Stimulated activated CD4-positive, alpha-beta T cell treated with anti-CD3 and anti-CD28 coated beads, TNF-alpha, amount 100 ng/mL, for 4 hours (primary cell): Measurements from ENCODE around the gene TEX264.

Experiments
- DNase-seq, 3 experiments: peaks; one replicate each; pipeline ENCODE4 v3.0.0-alpha.2; 2020; ENCODE audit warnings: low read depth in 3 of 3

The TEX264 gene

GRCh38 chr3:51692980-51693395 lies 21.9 kb downstream of the TEX264 start:
- no peak for DNase-seq

- no peak for DNase-seq
Observed at GRCh38 chr3:51696954-51697353, 25.9 kb downstream of the TEX264 start.

GRCh38 chr3:51698209-51698608 lies 27.2 kb downstream of the TEX264 start:
- DNase-seq, result no peak

- DNase-seq, result no peak
Observed at GRCh38 chr3:51700403-51700802, 29.4 kb downstream of the TEX264 start.

- no peak for DNase-seq
Observed at GRCh38 chr3:51702156-51702555, 31.1 kb downstream of the TEX264 start.

GRCh38 chr3:51703068-51703760 lies 32.2 kb downstream of the TEX264 start:
- DNase-seq, result no peak

GRCh38 chr3:51703761-51704510 lies 32.9 kb downstream of the TEX264 start:
- DNase-seq, result no peak

- no peak for DNase-seq
Observed at GRCh38 chr3:51704511-51704950, 33.5 kb downstream of the TEX264 start.

- no peak for DNase-seq
Observed at GRCh38 chr3:51705276-51706020, 34.4 kb downstream of the TEX264 start.

- DNase-seq, result no peak
Observed at GRCh38 chr3:51706021-51706485, 35.0 kb downstream of the TEX264 start.

- no peak for DNase-seq
Observed at GRCh38 chr3:51706788-51707731, 36.0 kb downstream of the TEX264 start, which contains the start of gene GRM2. Gene GRM2, plus strand, starts transcription at chr3:51707068. Its CDS starts 1,916 bp downstream, at chr3:51708984.

- DNase-seq, result no peak
Observed at GRCh38 chr3:51708216-51708845, 37.3 kb downstream of the TEX264 start.

GRCh38 chr3:51709004-51709420 lies 38.0 kb downstream of the TEX264 start:
- DNase-seq, result no peak

- no peak for DNase-seq
Observed at GRCh38 chr3:51709675-51710074, 38.6 kb downstream of the TEX264 start.

- no peak for DNase-seq
Observed at GRCh38 chr3:51710631-51711351, 39.7 kb downstream of the TEX264 start.

- no peak for DNase-seq
Observed at GRCh38 chr3:51711352-51712037, 40.4 kb downstream of the TEX264 start.

- DNase-seq, result no peak
Observed at GRCh38 chr3:51712038-51712420, 41.0 kb downstream of the TEX264 start.

- no peak for DNase-seq
Observed at GRCh38 chr3:51712511-51712931, 41.5 kb downstream of the TEX264 start.

- no peak for DNase-seq
Observed at GRCh38 chr3:51712963-51713362, 41.9 kb downstream of the TEX264 start.
